ENCODE results near the gene TYW3.

Gene TYW3

DNA sequence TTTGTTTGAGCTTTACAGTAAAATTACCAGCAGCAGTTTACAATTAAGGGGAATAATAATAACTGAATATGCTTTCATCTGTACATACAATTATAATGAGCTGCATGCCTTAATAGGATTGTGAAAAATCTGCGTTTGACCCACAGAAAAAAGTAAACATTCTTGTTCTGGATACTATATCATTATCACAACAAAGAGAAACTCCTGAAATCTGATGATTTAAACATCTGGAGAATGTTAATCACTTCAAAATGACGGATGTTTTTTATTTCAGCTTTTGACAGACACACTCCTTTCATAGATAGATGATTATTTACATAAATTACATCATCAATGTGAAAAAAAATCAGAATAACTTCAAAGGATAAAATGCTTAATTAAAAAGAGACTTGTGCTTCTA, 58.5 kb downstream of the TYW3 start:
- DNase-seq, result no peak

DNA sequence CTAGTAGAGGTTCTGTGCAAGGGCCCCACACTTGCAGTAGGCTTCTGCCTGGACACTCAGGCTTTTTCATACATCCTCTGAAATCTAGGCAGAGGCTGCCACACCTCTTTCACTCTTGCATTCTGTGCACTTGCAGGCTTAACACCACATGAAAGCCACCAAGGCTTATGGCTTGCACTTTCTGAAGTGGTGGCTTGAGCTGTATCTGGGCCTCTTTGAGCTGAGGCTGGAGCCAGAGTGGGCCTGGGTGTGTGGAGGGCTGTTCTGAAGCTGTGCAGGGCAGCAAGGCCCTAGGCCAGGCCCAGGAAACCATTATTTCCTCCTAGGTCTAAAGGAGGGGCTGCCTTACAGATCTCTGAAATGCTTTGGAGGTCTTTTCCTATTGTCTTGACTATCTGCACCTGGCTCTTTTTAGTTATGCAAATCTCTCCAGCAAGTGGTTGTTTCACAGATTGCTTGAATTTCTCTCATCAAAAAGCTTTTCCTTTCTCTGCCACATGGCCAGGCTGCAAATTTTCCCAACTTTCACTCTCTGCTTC, 66.2 kb downstream of the TYW3 start:
- DNase-seq, result no peak

- no peak for DNase-seq
Measured at GRCh38 chr1:74811436-74812179, 78.7 kb downstream of the TYW3 start.

GRCh38 chr1:74812180-74812541, 79.2 kb downstream of the TYW3 start:
- DNase-seq, result no peak
